Gastrocnemius medialis (tissue), 4 donors: ENCODE measurements around the gene RHOF.
"Not testable (repeated sequence)": the region's sequence is repeated elsewhere in the genome, so short reads cannot be mapped to it uniquely, and the experiment has no call there.

ENCODE experiments used
- POLR2A ChIP-seq, 2 donors: fragments of 450-650 bp; IDR thresholded peaks; one replicate each; pipeline ENCODE4 v1.6.1; 2017; ENCODE audit warnings: antibody characterized with exemption in 2 of 2, mild to moderate bottlenecking in 2 of 2, moderate library complexity in 2 of 2
- TF ChIP-seq, protein P1 (sequence below), 5 experiments: fragments of 450-650 bp in 3 of 5; fragments of 200-600 bp in 2 of 5; sonication (generic) in 2 of 5; IDR thresholded peaks in 4 of 5; conservative IDR thresholded peaks in 1 of 5; 1 replicate in 4 of 5; 2 replicates in 1 of 5; pipeline ENCODE4 v1.5.1; 2016 to 2019; ENCODE audit warnings: antibody characterized with exemption in 5 of 5, mild to moderate bottlenecking in 3 of 5, moderate library complexity in 3 of 5

- not testable (repeated sequence) for TF ChIP-seq POLR2A (IDR thresholded peaks at IDR 0.05)
- TF ChIP-seq, protein P1, sequence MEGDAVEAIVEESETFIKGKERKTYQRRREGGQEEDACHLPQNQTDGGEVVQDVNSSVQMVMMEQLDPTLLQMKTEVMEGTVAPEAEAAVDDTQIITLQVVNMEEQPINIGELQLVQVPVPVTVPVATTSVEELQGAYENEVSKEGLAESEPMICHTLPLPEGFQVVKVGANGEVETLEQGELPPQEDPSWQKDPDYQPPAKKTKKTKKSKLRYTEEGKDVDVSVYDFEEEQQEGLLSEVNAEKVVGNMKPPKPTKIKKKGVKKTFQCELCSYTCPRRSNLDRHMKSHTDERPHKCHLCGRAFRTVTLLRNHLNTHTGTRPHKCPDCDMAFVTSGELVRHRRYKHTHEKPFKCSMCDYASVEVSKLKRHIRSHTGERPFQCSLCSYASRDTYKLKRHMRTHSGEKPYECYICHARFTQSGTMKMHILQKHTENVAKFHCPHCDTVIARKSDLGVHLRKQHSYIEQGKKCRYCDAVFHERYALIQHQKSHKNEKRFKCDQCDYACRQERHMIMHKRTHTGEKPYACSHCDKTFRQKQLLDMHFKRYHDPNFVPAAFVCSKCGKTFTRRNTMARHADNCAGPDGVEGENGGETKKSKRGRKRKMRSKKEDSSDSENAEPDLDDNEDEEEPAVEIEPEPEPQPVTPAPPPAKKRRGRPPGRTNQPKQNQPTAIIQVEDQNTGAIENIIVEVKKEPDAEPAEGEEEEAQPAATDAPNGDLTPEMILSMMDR (IDR thresholded peaks at IDR 0.05 in 4 of 5, conservative IDR thresholded peaks at IDR 0.05 in 1 of 5): not testable (repeated sequence)
Measured at GRCh38 chr12:121745545-121745944, 47.9 kb downstream of the RHOF start.
